Caco-2 (cell line): ENCODE results near the gene MOK. TPM values are rescaled to one million over a fixed set of nuclear protein-coding genes. Genes with fewer than 3 reads are reported as not detected.

Experiments
- BruUV-seq: library from RNA; stranded (reverse); fragments of 400-500 nt; replicated peaks from 2 replicates; lab custom pipeline; 2021; lab: Mats Ljungman, UMichigan
- CTCF ChIA-PET: fragments of 300-600 bp; sonication (Branson Sonifier 250); formaldehyde crosslinking; loops from one replicate; lab custom pipeline; 2022; ENCODE audit warnings: antibody characterized with exemption; lab: Charles Lee
- POLR2A ChIA-PET: fragments of 300-600 bp; sonication (Branson Sonifier 250); formaldehyde crosslinking; loops from one replicate; lab custom pipeline; 2022; ENCODE audit warnings: antibody characterized with exemption; lab: Charles Lee
- DNase-seq, 2 experiments: peaks; one replicate each; pipeline versions ENCODE4 v3.0.0 to v3.0.0-alpha.2; 2020 to 2022
- H3K27me3 ChIP-seq: replicated peaks from 2 replicates; pipeline ENCODE4 v1.6.0; 2011; ENCODE audit warnings: low read length; ENCODE audit not compliant: control insufficient read depth, insufficient read depth
- H3K36me3 ChIP-seq: 2 replicates; pipeline ENCODE4 v1.5.1; 2011; ENCODE audit warnings: low read length; ENCODE audit not compliant: control insufficient read depth, insufficient read depth
- H3K4me1 ChIP-seq: fragments of 250-450 bp; sonication (Bioruptor Pico); 2 replicates; pipeline ENCODE4 v1.5.1; 2020; ENCODE audit warnings: mild to moderate bottlenecking
- H3K4me3 ChIP-seq: 2 replicates; pipeline ENCODE4 v1.5.1; 2011; ENCODE audit warnings: low read depth, mild to moderate bottlenecking, control low read depth, low read length
- H3K9me3 ChIP-seq: fragments of 250-450 bp; sonication (Bioruptor Pico); 2 replicates; pipeline ENCODE4 v1.5.1; 2020; ENCODE audit warnings: mild to moderate bottlenecking, moderate library complexity
- H3K27ac Mint-ChIP-seq: one replicate; pipeline ENCODE4 v1.8.0; 2022; ENCODE audit warnings: mixed read lengths; ENCODE audit not compliant: unreplicated experiment
- H3K27me3 Mint-ChIP-seq: one replicate; pipeline ENCODE4 v1.8.0; 2022; ENCODE audit warnings: mixed read lengths; ENCODE audit not compliant: insufficient read depth, unreplicated experiment
- H3K36me3 Mint-ChIP-seq: one replicate; pipeline ENCODE4 v1.8.0; 2022; ENCODE audit warnings: mild to moderate bottlenecking, mixed read lengths; ENCODE audit not compliant: insufficient read depth, unreplicated experiment
- H3K4me1 Mint-ChIP-seq: one replicate; pipeline ENCODE4 v1.8.0; 2022; ENCODE audit warnings: low read depth, mixed read lengths; ENCODE audit not compliant: unreplicated experiment
- H3K4me3 Mint-ChIP-seq: one replicate; pipeline ENCODE4 v1.8.0; 2022; ENCODE audit warnings: mild to moderate bottlenecking, moderate library complexity, mixed read lengths; ENCODE audit not compliant: unreplicated experiment
- H3K9me3 Mint-ChIP-seq: one replicate; pipeline ENCODE4 v1.8.0; 2022; ENCODE audit warnings: mixed read lengths; ENCODE audit not compliant: unreplicated experiment
- CTCF ChIP-seq, 2 experiments: fragments of 200-600 bp in 1 of 2; IDR thresholded peaks; 1 replicate in 1 of 2; 2 replicates in 1 of 2; pipeline versions ENCODE4 v1.5.1 to v1.8.0; 2011 to 2022; ENCODE audit warnings: antibody characterized with exemption in 1 of 2, control low read depth in 1 of 2, inconsistent platforms in 1 of 2, low read depth in 1 of 2, low read length in 1 of 2, mild to moderate bottlenecking in 1 of 2, moderate library complexity in 1 of 2; ENCODE audit not compliant: insufficient read depth in 1 of 2, severe bottlenecking in 1 of 2, unreplicated experiment in 1 of 2
- intact Hi-C: fragments of 100-400 bp; cut with micrococcal nuclease; formaldehyde crosslinking; loops from one replicate; pipeline ENCODE4 v1.10.0; 2022; ENCODE audit not compliant: unreplicated experiment
- total RNA-seq: library from RNA; stranded (reverse); gene quantifications from 2 replicates; pipeline ENCODE4 v1.2.3, GENCODE V29; 2022

MOK gene
- total RNA-seq, 1 experiment from 2014 or later, result 1.4 TPM

DNA sequence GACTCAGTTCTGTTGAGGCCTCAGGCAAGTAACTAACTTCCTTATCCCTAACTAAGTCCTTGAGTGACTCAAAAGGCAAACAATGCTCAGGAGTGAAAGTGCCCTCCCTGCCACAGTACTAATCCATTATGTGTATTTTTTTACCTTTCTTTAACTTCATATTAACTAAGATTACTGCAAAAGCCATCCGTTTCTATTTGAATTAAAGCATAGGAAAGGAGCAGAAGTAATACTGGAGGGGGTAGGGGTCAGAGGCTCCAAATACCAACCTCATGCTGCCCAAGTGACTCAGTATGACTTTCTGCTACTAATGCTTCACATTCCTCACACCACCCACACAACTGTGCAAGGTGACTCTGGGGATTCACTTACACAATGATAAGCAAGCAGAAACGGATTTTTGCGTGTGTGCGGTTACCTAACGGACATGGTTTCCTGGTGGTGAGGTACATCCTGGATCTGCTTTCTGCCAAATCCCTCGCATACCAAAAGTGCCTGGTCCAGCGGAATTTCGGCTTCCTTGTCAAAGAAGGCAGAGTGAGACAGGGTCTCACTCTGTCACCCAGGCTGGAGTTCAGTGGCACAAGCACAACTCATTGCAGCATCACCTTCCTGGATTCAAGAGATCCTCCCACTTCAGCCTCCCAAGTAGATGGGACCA lies 25.1 kb downstream of the MOK start:
- H3K27me3 Mint-ChIP-seq, result no peaks in the 10 kb centered on the region
- Histone ChIP-seq H3K36me3 (no peaks in the 10 kb centered on the region), H3K27me3 (no peaks in the 10 kb centered on the region), H3K4me1 (peaks cover 16% of the 10 kb centered on the region), H3K4me3 (no peak overlapping the region), H3K9me3 (no peaks in the 10 kb centered on the region)
- intact Hi-C loops, result no loop called here
- DNase-seq, result peak; percentile 21 to 50
- no TSS peak for BruUV-seq
- H3K4me3 Mint-ChIP-seq, result no peak overlapping the region
- POLR2A ChIA-PET, result no interaction called here
- no peak for TF ChIP-seq CTCF (IDR thresholded peaks at IDR 0.05; ENCODE audit: insufficient read depth in 1 of 2, low read depth in 1 of 2, low read length in 1 of 2, severe bottlenecking in 1 of 2, unreplicated experiment in 1 of 2)
- no peaks in the 10 kb centered on the region for H3K4me1 Mint-ChIP-seq
- H3K36me3 Mint-ChIP-seq, result no peaks in the 10 kb centered on the region
- H3K27ac Mint-ChIP-seq, result no peak overlapping the region
- no peaks in the 10 kb centered on the region for H3K9me3 Mint-ChIP-seq
- CTCF ChIA-PET, result no interaction called here

- no TSS peak for BruUV-seq
- H3K27me3 Mint-ChIP-seq, result no peaks in the 10 kb centered on the region
- POLR2A ChIA-PET, result no interaction called here
Measured at GRCh38 chr14:102279282-102279681, 25.7 kb downstream of the MOK start.

DNA sequence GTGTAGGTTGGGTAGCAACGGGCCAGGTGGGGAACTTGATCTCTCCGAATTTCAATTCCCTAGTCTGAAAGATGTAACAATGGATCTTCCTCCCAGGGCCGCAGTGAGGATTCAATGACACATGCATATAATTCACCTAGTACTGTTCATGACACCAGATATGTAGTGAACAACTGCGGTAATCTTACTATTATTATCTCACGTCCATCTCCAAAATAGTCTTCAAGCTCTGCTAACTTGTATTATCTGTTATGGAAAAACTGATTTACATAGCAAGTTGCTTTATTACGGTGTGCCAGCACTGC lies 26.4 kb downstream of the MOK start:
- H3K9me3 ChIP-seq, result no peaks in the 10 kb centered on the region
- no peaks in the 10 kb centered on the region for H3K36me3 ChIP-seq
- intact Hi-C loops, result no loop called here
- no peaks in the 10 kb centered on the region for H3K27me3 ChIP-seq
- H3K4me3 ChIP-seq, result no peak overlapping the region
- DNase-seq, result no peak
- Mint-ChIP-seq H3K9me3 (no peaks in the 10 kb centered on the region), H3K27ac (no peak overlapping the region), H3K36me3 (no peaks in the 10 kb centered on the region), H3K4me1 (no peaks in the 10 kb centered on the region), H3K27me3 (no peaks in the 10 kb centered on the region), H3K4me3 (no peak overlapping the region)
- POLR2A ChIA-PET, result no interaction called here
- no TSS peak for BruUV-seq
- H3K4me1 ChIP-seq, result peaks cover 16% of the 10 kb centered on the region
- CTCF ChIA-PET, result no interaction called here
- no peak for TF ChIP-seq CTCF (IDR thresholded peaks at IDR 0.05; ENCODE audit: insufficient read depth in 1 of 2, low read depth in 1 of 2, low read length in 1 of 2, severe bottlenecking in 1 of 2, unreplicated experiment in 1 of 2)

More at GRCh38 chr14:102279282-102279681, 25.7 kb downstream of the MOK start:
- DNase-seq, result no peak
- H3K36me3 Mint-ChIP-seq, result no peaks in the 10 kb centered on the region
- no peak overlapping the region for H3K4me3 ChIP-seq
- intact Hi-C loops, result no loop called here
- no peak overlapping the region for H3K4me3 Mint-ChIP-seq
- no peaks in the 10 kb centered on the region for H3K27me3 ChIP-seq
- no peaks in the 10 kb centered on the region for H3K9me3 ChIP-seq
- CTCF ChIA-PET, result no interaction called here
- no peak for TF ChIP-seq CTCF (IDR thresholded peaks at IDR 0.05; ENCODE audit: insufficient read depth in 1 of 2, low read depth in 1 of 2, low read length in 1 of 2, severe bottlenecking in 1 of 2, unreplicated experiment in 1 of 2)
- no peak overlapping the region for H3K27ac Mint-ChIP-seq
- H3K4me1 ChIP-seq, result peaks cover 16% of the 10 kb centered on the region
- no peaks in the 10 kb centered on the region for H3K4me1 Mint-ChIP-seq
- no peaks in the 10 kb centered on the region for H3K36me3 ChIP-seq
- H3K9me3 Mint-ChIP-seq, result no peaks in the 10 kb centered on the region
